BJ (cell line): ENCODE results near the gene MPRIP. TPM values are rescaled to one million over a fixed set of nuclear protein-coding genes. Genes with fewer than 3 reads are reported as not detected.

ENCODE experiments used
- CTCF ChIA-PET: fragments of 350-600 bp; formaldehyde crosslinking; extraction: SDS; loops from one replicate; lab custom pipeline; 2021; ENCODE audit warnings: antibody characterized with exemption, inconsistent platforms; lab: Yijun Ruan, JAX
- POLR2A ChIA-PET: fragments of 300-600 bp; sonication (Branson Sonifier 250); formaldehyde crosslinking; extraction: SDS; loops from one replicate; lab custom pipeline; 2021; ENCODE audit warnings: antibody characterized with exemption; lab: Charles Lee
- DNase-seq: peaks from one replicate; pipeline ENCODE4 v3.0.0-alpha.2; 2011; ENCODE audit warnings: low read depth
- H3K27me3 ChIP-seq: 2 replicates; pipeline ENCODE4 v1.6.0; 2011; ENCODE audit warnings: low read length; ENCODE audit not compliant: control insufficient read depth, insufficient read depth
- H3K36me3 ChIP-seq: 2 replicates; pipeline ENCODE4 v1.5.1; 2011; ENCODE audit warnings: low read length; ENCODE audit not compliant: control insufficient read depth, insufficient read depth
- H3K4me3 ChIP-seq: 2 replicates; pipeline ENCODE4 v1.5.1; 2011; ENCODE audit warnings: low read depth, mild to moderate bottlenecking, control low read depth, low read length
- CTCF ChIP-seq: IDR thresholded peaks from 2 replicates; pipeline ENCODE4 v1.5.1; 2011; ENCODE audit warnings: low read depth, mild to moderate bottlenecking, control low read depth, inconsistent platforms, low read length, moderate library complexity; ENCODE audit not compliant: insufficient read depth
- polyA plus RNA-seq: library from polyadenylated mRNA; depleted of rRNA; stranded (reverse); fragments of >200 nt; gene quantifications from 2 replicates; pipeline ENCODE4 v1.2.3, GENCODE V29; 2011

MPRIP gene
- polyA plus RNA-seq, 1 experiment: 149 TPM

DNA sequence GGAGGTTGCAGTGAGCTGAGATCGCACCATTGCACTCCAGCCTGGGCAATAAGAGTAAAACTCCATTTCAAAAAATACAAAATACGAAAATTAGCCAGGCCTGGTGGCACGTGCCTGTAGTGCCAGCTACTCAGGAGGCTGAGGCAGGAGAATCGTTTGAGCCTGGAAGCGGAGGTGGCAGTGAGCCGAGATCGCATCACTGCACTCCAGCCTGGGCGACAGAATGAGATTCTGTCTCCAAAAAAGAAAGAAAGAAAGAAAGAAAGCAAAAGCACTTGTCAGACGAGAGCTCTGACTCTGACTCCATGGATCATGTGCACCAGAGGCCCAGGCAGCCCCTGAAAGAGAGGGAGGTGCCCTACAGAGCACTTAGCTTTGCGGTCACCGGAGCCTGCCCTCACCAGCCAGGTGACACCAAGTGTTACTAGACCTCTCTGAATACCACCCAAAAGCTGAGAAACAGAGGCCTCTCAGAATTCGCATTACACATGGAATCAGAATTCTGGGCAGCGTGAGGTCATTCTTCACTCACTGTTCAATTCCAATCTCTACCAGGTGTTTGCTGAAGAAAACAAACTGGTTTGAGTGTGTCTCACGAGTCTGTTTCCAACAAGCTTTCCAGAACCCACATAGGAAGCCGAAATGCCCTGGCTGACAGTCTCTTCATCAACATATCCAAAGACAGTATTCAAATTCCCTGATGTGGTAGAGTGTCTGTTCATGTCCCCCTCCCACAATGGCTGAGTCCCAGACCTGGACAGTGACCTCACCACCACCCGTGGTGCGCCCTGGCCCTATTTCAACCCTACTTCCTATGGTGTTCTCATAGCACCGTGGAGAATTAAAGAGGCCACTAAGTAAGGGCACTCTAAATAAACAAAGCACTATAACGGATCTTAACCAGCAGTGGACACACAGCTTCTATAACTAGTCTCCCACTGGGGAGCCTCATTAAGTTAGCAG, 193.2 kb downstream of the MPRIP start:
- CTCF ChIA-PET: interaction anchor here (0.6 to 1.2 kb wide), 5 partner anchors 9 to 244 kb away, joined by 3 to 6 read pairs (median 3); no protein-coding TSS in a partner anchor

GRCh38 chr17:17236295-17237025, 194.2 kb downstream of the MPRIP start:
- ChIA-PET CTCF (interaction anchor here (0.9 to 1.2 kb wide), 3 partner anchors 22 to 96 kb away, joined by 3 to 6 read pairs (median 3); no protein-coding TSS in a partner anchor), POLR2A (no interaction called here)
- H3K36me3 ChIP-seq: peaks cover 8% of the 10 kb centered on the region
- no peaks in the 10 kb centered on the region for H3K27me3 ChIP-seq
- no peak for TF ChIP-seq CTCF
- peak overlapping the region; percentile 90 for H3K4me3 ChIP-seq
- DNase-seq: no peak

More for the DNA sequence above, 193.2 kb downstream of the MPRIP start:
- TF ChIP-seq CTCF: no peak
- DNase-seq: no peak
- no peaks in the 10 kb centered on the region for H3K27me3 ChIP-seq
- peak overlapping the region; percentile 90 for H3K4me3 ChIP-seq
- POLR2A ChIA-PET: no interaction called here
- peaks cover 11% of the 10 kb centered on the region for H3K36me3 ChIP-seq

DNA sequence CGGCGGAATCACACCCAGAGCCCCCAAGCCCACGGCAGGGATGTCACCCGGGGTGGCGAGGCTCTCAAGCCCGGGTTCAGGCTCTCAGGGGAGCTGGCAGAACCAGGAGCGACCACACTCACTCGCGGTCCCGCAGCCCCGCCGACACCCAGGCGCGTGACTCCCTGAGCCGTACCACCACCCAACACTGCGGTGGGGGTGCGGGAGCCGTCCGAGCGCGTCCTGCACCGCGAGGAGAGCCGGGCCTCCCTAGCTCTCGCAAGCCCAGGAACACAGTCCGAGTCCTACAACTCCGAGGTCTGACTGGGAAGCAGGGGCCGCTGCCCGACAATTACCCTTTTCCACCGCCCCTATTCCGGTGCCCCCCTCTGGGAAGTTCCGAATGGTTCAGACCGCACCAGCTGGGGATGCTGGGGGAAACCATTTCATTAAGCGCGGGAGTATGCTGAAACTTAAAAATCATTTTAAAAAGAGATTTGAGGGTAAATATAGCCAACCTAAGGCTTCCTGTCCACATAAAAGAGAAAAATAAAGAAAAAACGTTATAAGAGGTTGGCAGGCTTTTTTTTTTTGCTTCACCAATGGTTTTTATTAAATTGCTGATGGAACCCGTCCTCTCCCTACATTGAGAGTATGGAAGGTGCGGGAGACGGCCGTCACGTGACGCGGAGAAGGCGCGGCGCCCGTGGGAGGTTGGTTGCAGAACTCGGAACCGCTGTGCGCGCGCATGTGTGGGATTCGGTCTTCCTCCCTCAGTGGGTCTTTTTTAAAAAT, 195.0 kb downstream of the MPRIP start, which contains the start of gene FLCN:
TSS of gene FLCN (minus strand) at position 143 of the 774 bp plus-strand sequence. CDS start 9,031 bp downstream, outside the sequence.
- POLR2A ChIA-PET: no interaction called here
- TF ChIP-seq CTCF: no peak
- no peak for DNase-seq
- CTCF ChIA-PET: interaction anchor here (0.6 to 1.1 kb wide), 4 partner anchors 30 to 404 kb away, joined by 3 to 4 read pairs (median 3); no protein-coding TSS in a partner anchor
- Histone ChIP-seq H3K27me3 (no peaks in the 10 kb centered on the region), H3K36me3 (peaks cover 2% of the 10 kb centered on the region), H3K4me3 (peak within 1 kb of the TSS; percentile 90)

- no peaks in the 10 kb centered on the region for H3K36me3 ChIP-seq
- ChIA-PET CTCF (no interaction called here), POLR2A (no interaction called here)
- DNase-seq: no peak
- H3K4me3 ChIP-seq: no peak overlapping the region
- no peaks in the 10 kb centered on the region for H3K27me3 ChIP-seq
- TF ChIP-seq CTCF: no peak
Measured at GRCh38 chr17:17239832-17240231, 197.6 kb downstream of the MPRIP start.
